Activated CD4-positive, alpha-beta T cell treated with anti-CD3 and anti-CD28 coated beads, Interleukin-2, amount 10 ng/mL, durations not matched to agents 24 days and 14 days (primary cell): ENCODE measurements around the gene PLXDC1. TPM values are rescaled to one million over a fixed set of nuclear protein-coding genes. Genes with fewer than 3 reads are reported as not detected.

Source experiments
- DNase-seq: peaks from one replicate; pipeline ENCODE4 v3.0.0; 2022
- H3K27ac Mint-ChIP-seq: one replicate; pipeline ENCODE4 v1.8.0; 2022; ENCODE audit warnings: mild to moderate bottlenecking, mixed read lengths
- H3K27me3 Mint-ChIP-seq: one replicate; pipeline ENCODE4 v1.8.0; 2022; ENCODE audit warnings: mixed read lengths
- H3K36me3 Mint-ChIP-seq: one replicate; pipeline ENCODE4 v1.8.0; 2022; ENCODE audit warnings: low read depth, mild to moderate bottlenecking, mixed read lengths
- H3K4me1 Mint-ChIP-seq: one replicate; pipeline ENCODE4 v1.8.0; 2021; ENCODE audit warnings: mixed read lengths
- H3K4me3 Mint-ChIP-seq: one replicate; pipeline ENCODE4 v1.8.0; 2022; ENCODE audit warnings: mild to moderate bottlenecking, moderate library complexity, mixed read lengths
- H3K9me3 Mint-ChIP-seq: one replicate; pipeline ENCODE4 v1.8.0; 2021; ENCODE audit warnings: mixed read lengths
- intact Hi-C: fragments of 100-400 bp; cut with micrococcal nuclease; formaldehyde crosslinking; loops from one replicate; pipeline ENCODE4 v1.15.1; 2023
- total RNA-seq: library from RNA; stranded (reverse); gene quantifications from 2 replicates; pipeline ENCODE4 v1.2.3, GENCODE V29; 2022

Gene PLXDC1
- total RNA-seq, 1 donor from 2014 or later, result 0.16 TPM

DNA sequence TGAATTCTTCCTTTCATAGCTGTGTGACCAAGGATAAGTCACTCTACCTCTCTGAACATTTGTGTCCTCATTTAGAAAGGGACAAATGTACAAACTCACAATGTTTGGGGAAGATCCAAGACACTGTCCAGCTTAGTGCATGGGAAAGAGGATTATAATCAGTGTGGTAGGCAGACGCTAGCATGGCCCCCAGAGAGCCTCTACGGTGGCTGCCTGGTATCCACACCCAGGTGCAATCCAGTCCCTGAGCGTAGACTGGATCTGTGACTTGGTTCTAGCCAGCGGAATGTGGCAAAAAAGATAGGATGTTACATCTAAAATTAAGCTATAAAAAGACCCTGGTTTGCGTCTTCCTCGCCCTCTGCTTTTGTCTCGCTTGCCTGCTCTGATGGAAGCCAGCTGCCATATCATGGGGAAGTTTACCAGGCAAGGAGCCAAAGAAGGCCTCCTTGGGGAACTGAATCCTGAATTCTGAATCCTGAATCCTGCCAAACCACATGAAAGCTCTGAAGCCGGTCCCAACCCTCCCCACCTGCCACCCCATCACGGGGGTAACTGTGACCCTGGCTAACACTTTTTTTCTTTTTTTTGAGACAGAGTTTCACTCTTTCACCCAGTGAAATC lies 51.7 kb downstream of the PLXDC1 start:
- Mint-ChIP-seq H3K27ac (no peak overlapping the region), H3K4me3 (no peak overlapping the region), H3K36me3 (no peaks in the 10 kb centered on the region), H3K9me3 (no peaks in the 10 kb centered on the region), H3K4me1 (peaks cover 28% of the 10 kb centered on the region), H3K27me3 (peaks cover 6% of the 10 kb centered on the region)
- DNase-seq, result no peak
- intact Hi-C loops, result loop anchor here (10.0 kb wide), 1 partner anchor 115 kb away; no protein-coding TSS in a partner anchor

- Mint-ChIP-seq H3K4me3 (no peak overlapping the region), H3K36me3 (no peaks in the 10 kb centered on the region), H3K9me3 (no peaks in the 10 kb centered on the region), H3K27me3 (peaks cover 6% of the 10 kb centered on the region), H3K4me1 (peaks cover 39% of the 10 kb centered on the region), H3K27ac (no peak overlapping the region)
- intact Hi-C loops, result loop anchor here (10.0 kb wide), 1 partner anchor 114 kb away; no protein-coding TSS in a partner anchor
- DNase-seq, result no peak
Observed at GRCh38 chr17:39098588-39098987, 52.8 kb downstream of the PLXDC1 start.

GRCh38 chr17:39097537-39097936 lies 53.9 kb downstream of the PLXDC1 start:
- intact Hi-C loops, result loop anchor here (10.0 kb wide), 1 partner anchor 113 kb away; no protein-coding TSS in a partner anchor
- H3K4me1 Mint-ChIP-seq, result peaks cover 46% of the 10 kb centered on the region
- H3K27me3 Mint-ChIP-seq, result peaks cover 6% of the 10 kb centered on the region
- H3K4me3 Mint-ChIP-seq, result no peak overlapping the region
- H3K9me3 Mint-ChIP-seq, result no peaks in the 10 kb centered on the region
- H3K36me3 Mint-ChIP-seq, result no peaks in the 10 kb centered on the region
- DNase-seq, result no peak
- H3K27ac Mint-ChIP-seq, result peak overlapping the region; percentile 14

DNA sequence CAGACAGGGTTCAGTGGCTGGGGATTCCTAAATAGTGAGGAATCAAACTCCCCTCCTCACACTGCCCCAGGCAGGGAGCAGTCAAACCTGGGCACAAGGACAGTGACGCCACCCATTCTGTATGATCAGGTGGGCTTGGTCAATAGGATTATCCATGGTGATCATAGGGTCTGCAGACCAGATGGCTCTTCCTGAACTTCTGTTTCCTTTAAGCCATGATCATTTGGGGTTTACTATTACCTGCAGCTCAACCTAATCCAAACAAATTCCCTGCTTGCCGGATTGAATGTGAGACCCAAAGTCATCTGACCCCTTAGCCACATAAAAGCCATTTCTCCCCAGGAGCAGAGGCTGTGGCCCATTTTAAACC lies 54.3 kb downstream of the PLXDC1 start:
- Mint-ChIP-seq H3K36me3 (no peaks in the 10 kb centered on the region), H3K27me3 (peaks cover 6% of the 10 kb centered on the region), H3K9me3 (no peaks in the 10 kb centered on the region), H3K4me3 (peak overlapping the region; percentile 41), H3K27ac (peak overlapping the region; percentile 80), H3K4me1 (peaks cover 50% of the 10 kb centered on the region)
- intact Hi-C loops, result loop anchor here (10.0 kb wide), 1 partner anchor 112 kb away; no protein-coding TSS in a partner anchor
- DNase-seq, result no peak

- Mint-ChIP-seq H3K36me3 (no peaks in the 10 kb centered on the region), H3K27ac (peak overlapping the region; percentile 80), H3K4me3 (peak overlapping the region; percentile 41), H3K9me3 (no peaks in the 10 kb centered on the region), H3K27me3 (peaks cover 6% of the 10 kb centered on the region), H3K4me1 (peaks cover 50% of the 10 kb centered on the region)
- intact Hi-C loops, result loop anchor here (10.0 kb wide), 1 partner anchor 112 kb away; no protein-coding TSS in a partner anchor
- peak; percentile 82 for DNase-seq
Observed at GRCh38 chr17:39096508-39097149, 54.8 kb downstream of the PLXDC1 start.

DNA sequence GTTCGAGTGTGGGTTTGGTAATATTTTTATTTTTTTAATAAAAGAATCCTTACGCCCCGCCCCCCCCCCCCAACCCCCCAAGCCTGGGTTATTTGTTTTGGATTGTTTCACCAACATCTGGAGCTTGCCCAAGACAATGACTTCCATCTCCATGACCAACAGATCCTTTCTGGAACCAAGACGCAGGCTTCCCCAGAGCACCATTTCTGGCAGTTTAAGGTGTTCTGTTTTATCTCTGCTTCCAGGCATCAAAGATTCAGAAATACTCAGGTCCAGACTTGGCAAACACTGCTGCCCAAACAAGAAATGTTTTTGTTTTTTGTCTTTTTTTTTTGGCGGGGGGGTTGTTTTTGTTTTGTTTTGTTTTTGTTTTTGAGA lies 56.1 kb downstream of the PLXDC1 start:
- no peak overlapping the region for H3K4me3 Mint-ChIP-seq

DNA sequence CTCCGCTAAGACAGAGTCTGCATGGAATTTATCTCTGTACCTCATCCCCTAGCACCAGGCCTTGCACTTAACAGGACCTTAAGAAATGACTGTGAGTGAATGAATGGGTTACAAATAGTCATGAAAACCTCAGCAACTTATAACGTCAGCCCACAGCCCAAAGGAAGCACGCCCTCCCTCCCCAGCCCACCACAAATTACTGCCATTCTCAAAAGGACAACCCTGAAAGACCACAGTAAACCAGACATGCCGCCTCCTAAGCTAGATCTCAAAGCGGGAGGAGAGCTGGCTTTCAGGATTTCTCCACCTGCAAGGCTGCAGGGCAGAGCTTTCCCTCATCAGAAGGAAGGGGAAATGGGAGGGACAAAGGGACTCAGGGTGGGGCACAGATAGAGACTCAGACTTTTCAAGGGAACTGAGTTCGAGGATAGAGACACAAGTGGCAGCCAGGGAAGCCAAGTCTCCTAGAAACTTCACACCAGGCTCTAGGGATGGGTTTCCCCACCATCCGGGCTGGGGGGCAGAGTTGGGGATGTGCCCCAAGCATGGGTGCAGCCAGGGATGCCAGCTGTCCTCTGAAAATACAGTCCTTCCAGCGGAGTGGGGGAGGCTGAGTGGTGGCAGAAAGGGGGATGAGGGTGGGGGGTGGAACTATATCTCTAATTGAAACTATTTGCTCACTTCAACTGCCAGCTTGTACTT lies 56.7 kb downstream of the PLXDC1 start:
- Mint-ChIP-seq H3K27ac (peak overlapping the region; percentile 69), H3K4me3 (peak overlapping the region; percentile 66), H3K9me3 (no peaks in the 10 kb centered on the region), H3K27me3 (peaks cover 6% of the 10 kb centered on the region), H3K36me3 (no peaks in the 10 kb centered on the region), H3K4me1 (peaks cover 58% of the 10 kb centered on the region)
- intact Hi-C loops, result loop anchor here (10.0 kb wide), 1 partner anchor 110 kb away; no protein-coding TSS in a partner anchor
- peak; percentile 70 for DNase-seq

More for the DNA sequence above, 56.1 kb downstream of the PLXDC1 start:
- H3K9me3 Mint-ChIP-seq, result no peaks in the 10 kb centered on the region
- intact Hi-C loops, result loop anchor here (10.0 kb wide), 1 partner anchor 110 kb away; no protein-coding TSS in a partner anchor
- peaks cover 6% of the 10 kb centered on the region for H3K27me3 Mint-ChIP-seq
- H3K36me3 Mint-ChIP-seq, result no peaks in the 10 kb centered on the region
- H3K4me1 Mint-ChIP-seq, result peaks cover 58% of the 10 kb centered on the region
- no peak overlapping the region for H3K27ac Mint-ChIP-seq
- DNase-seq, result no peak

DNA sequence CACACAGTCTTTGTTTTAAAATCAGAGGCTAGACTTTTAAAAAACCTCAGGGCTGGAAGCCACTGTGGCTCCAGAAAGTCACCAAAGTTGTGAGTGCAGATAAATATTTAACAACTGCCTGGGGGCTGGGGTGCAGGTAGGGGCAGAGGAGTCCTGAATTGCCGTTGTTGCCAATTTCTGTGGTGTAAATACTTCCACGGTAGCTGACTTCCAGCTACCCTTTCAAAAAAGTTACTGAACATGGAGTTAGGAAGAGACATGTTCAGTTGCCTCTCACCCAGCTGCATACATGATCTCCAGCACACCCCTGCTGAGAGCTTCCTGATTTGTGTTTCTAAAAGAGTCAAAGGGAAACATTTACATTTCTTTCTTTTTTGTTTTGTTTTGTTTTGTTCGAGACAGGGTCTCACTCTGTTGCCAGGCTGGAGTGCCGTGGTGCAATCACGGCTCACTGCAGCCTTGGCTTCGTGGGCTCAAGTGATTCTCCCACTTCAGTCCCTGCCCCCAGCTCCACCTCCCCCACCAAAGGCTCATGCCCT lies 58.7 kb downstream of the PLXDC1 start:
- Mint-ChIP-seq H3K36me3 (no peaks in the 10 kb centered on the region), H3K4me1 (peaks cover 53% of the 10 kb centered on the region), H3K27ac (peak overlapping the region; percentile 88), H3K4me3 (peak overlapping the region; percentile 79), H3K27me3 (no peaks in the 10 kb centered on the region), H3K9me3 (no peaks in the 10 kb centered on the region)
- peak; percentile 61 for DNase-seq
- intact Hi-C loops, result loop anchor here (10.0 kb wide), 1 partner anchor 108 kb away; no protein-coding TSS in a partner anchor

GRCh38 chr17:39090908-39091665 lies 60.4 kb downstream of the PLXDC1 start:
- Mint-ChIP-seq H3K27me3 (no peaks in the 10 kb centered on the region), H3K4me1 (peaks cover 40% of the 10 kb centered on the region), H3K27ac (no peak overlapping the region), H3K36me3 (no peaks in the 10 kb centered on the region), H3K9me3 (no peaks in the 10 kb centered on the region), H3K4me3 (peak overlapping the region; percentile 10)
- intact Hi-C loops, result loop anchor here (10.0 kb wide), 1 partner anchor 106 kb away; no protein-coding TSS in a partner anchor
- DNase-seq, result no peak

GRCh38 chr17:39090400-39090799 lies 61.0 kb downstream of the PLXDC1 start:
- no peak for DNase-seq
- H3K27me3 Mint-ChIP-seq, result no peaks in the 10 kb centered on the region
- no peak overlapping the region for H3K27ac Mint-ChIP-seq
- H3K36me3 Mint-ChIP-seq, result no peaks in the 10 kb centered on the region
- no peak overlapping the region for H3K4me3 Mint-ChIP-seq
- H3K4me1 Mint-ChIP-seq, result peaks cover 35% of the 10 kb centered on the region
- no peaks in the 10 kb centered on the region for H3K9me3 Mint-ChIP-seq
- intact Hi-C loops, result loop anchor here (10.0 kb wide), 1 partner anchor 106 kb away; no protein-coding TSS in a partner anchor

DNA sequence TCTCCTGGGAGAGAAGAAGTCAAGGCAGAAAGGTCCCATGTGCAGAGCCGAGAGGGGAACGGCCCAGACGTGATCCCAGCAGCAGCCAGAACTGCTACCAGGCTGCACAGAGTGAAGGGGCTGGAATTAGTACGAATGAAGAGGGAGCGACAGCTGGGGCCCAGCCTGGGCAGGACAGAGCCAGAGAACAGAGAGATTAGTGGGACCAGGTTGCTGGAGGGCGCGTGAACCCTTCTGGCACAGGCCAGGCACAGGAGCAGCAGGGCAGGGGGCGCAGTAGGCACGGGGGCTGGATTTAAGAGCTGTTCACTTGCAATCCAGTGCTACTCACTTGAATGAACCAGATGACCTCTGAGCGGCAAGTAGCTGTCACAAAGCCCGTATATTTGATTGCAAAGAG lies 66.9 kb downstream of the PLXDC1 start:
- DNase-seq, result no peak
- Mint-ChIP-seq H3K27me3 (peaks cover 7% of the 10 kb centered on the region), H3K9me3 (no peaks in the 10 kb centered on the region), H3K4me3 (no peak overlapping the region), H3K27ac (no peak overlapping the region), H3K4me1 (no peaks in the 10 kb centered on the region), H3K36me3 (no peaks in the 10 kb centered on the region)
- intact Hi-C loops, result no loop called here

DNA sequence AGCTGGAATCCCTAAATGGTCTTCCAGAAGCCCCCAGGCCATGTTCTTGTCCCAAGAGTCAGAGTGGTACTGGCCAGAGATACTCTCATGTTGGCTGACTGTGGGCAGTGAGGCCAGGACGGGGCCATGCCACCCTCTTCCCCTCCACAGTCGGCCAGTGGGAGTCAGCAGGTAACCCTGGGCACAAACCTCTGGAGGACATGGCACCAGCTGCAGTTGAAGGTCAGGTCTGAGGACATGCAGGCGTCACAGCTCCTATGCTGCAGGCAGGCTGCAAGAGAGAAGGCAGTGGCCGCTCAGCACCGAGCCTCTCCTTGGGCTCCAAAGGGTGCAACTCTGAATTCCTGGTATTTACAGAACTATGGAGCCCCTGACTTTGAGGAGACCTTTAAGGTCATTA lies 68.2 kb downstream of the PLXDC1 start:
- Mint-ChIP-seq H3K36me3 (no peaks in the 10 kb centered on the region), H3K9me3 (no peaks in the 10 kb centered on the region), H3K4me1 (no peaks in the 10 kb centered on the region), H3K4me3 (no peak overlapping the region), H3K27me3 (peaks cover 7% of the 10 kb centered on the region), H3K27ac (no peak overlapping the region)
- intact Hi-C loops, result no loop called here
- no peak for DNase-seq

DNA sequence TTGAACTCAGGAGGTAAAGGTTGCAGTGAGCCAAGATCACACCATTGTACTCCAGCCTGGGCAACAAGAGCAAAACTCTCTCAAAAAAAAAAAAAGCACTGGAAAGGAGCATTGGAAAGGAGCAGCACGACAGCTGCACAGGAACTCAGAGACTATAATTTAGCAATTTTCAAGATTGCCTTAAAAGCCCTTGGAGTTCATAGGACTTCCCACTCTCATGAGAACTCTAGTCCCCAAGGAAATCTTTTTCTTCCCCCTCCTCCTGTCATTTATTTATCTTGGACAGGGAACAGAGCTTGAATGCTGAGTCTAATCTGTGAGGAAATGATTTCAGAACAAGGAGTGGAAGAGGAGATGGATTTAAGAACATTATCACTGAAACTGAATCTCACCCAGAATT lies 69.0 kb downstream of the PLXDC1 start:
- H3K36me3 Mint-ChIP-seq, result no peaks in the 10 kb centered on the region
- intact Hi-C loops, result no loop called here
- peaks cover 7% of the 10 kb centered on the region for H3K27me3 Mint-ChIP-seq
- H3K4me1 Mint-ChIP-seq, result no peaks in the 10 kb centered on the region
- DNase-seq, result no peak
- H3K9me3 Mint-ChIP-seq, result no peaks in the 10 kb centered on the region
- H3K27ac Mint-ChIP-seq, result no peak overlapping the region
- H3K4me3 Mint-ChIP-seq, result no peak overlapping the region
